ENCODE results near the gene GAS1. TPM values are rescaled to one million over a fixed set of nuclear protein-coding genes. Genes with fewer than 3 reads are reported as not detected.

GAS1 gene
- total and polyA plus RNA-seq, 4 experiments from 2014 or later: 0.27 to 0.97 (median 0.77) TPM

- ChIA-PET CTCF (ENCODE audit: partially characterized antibody) (no interaction called here), POLR2A (ENCODE audit: partially characterized antibody) (no interaction called here)
- DNase-seq: no peak
- intact Hi-C loops (cut with micrococcal nuclease): no loop called here
- Mint-ChIP-seq H3K27me3 (peaks cover 16 to 21% of the 10 kb centered on the region in 2 donors), H3K27ac (no peak overlapping the region), H3K9me3 (no peaks in the 10 kb centered on the region), H3K4me1 (no peaks in the 10 kb centered on the region), H3K4me3 (no peak overlapping the region), H3K36me3 (no peaks in the 10 kb centered on the region)
- Histone ChIP-seq H3K36me3 (ENCODE audit: insufficient read depth, low read length) (no peaks in the 10 kb centered on the region), H3K27ac (ENCODE audit: low read depth, low read length) (no peak overlapping the region), H3K9me3 (ENCODE audit: control insufficient read depth in 1 of 2, low read length in 2 of 2) (no peaks in the 10 kb centered on the region), H3K4me3 (ENCODE audit: low read length in 2 of 2) (no peak overlapping the region), H3K27me3 (ENCODE audit: insufficient read depth, low read length) (no peaks in the 10 kb centered on the region), H3K4me1 (ENCODE audit: insufficient read depth, low read length) (no peaks in the 10 kb centered on the region)
Measured at GRCh38 chr9:86983620-86984259, 36.4 kb upstream of the GAS1 start.

GRCh38 chr9:86983249-86983619 lies 35.9 kb upstream of the GAS1 start:
- no peaks in the 10 kb centered on the region for H3K36me3 Mint-ChIP-seq
- no peaks in the 10 kb centered on the region for H3K9me3 ChIP-seq (ENCODE audit: control insufficient read depth in 1 of 2, low read length in 2 of 2)
- H3K36me3 ChIP-seq (ENCODE audit: insufficient read depth, low read length): no peaks in the 10 kb centered on the region
- CTCF ChIA-PET (ENCODE audit: partially characterized antibody): no interaction called here
- no peaks in the 10 kb centered on the region for H3K4me1 Mint-ChIP-seq
- POLR2A ChIA-PET (ENCODE audit: partially characterized antibody): no interaction called here
- H3K27ac ChIP-seq (ENCODE audit: low read depth, low read length): no peak overlapping the region
- no peaks in the 10 kb centered on the region for H3K4me1 ChIP-seq (ENCODE audit: insufficient read depth, low read length)
- H3K27me3 ChIP-seq (ENCODE audit: insufficient read depth, low read length): no peaks in the 10 kb centered on the region
- no peaks in the 10 kb centered on the region for H3K9me3 Mint-ChIP-seq
- intact Hi-C loops (cut with micrococcal nuclease): no loop called here
- H3K27me3 Mint-ChIP-seq: peaks cover 16 to 21% of the 10 kb centered on the region in 2 donors
- no peak overlapping the region for H3K4me3 Mint-ChIP-seq
- H3K27ac Mint-ChIP-seq: no peak overlapping the region
- no peak overlapping the region for H3K4me3 ChIP-seq (ENCODE audit: low read length in 2 of 2)
- DNase-seq: no peak

- no peaks in the 10 kb centered on the region for H3K9me3 ChIP-seq (ENCODE audit: control insufficient read depth in 1 of 2, low read length in 2 of 2)
- DNase-seq: no peak
- no peaks in the 10 kb centered on the region for H3K9me3 Mint-ChIP-seq
- intact Hi-C loops (cut with micrococcal nuclease): no loop called here
- H3K27ac ChIP-seq (ENCODE audit: low read depth, low read length): no peak overlapping the region
- H3K36me3 ChIP-seq (ENCODE audit: insufficient read depth, low read length): no peaks in the 10 kb centered on the region
- H3K4me1 ChIP-seq (ENCODE audit: insufficient read depth, low read length): no peaks in the 10 kb centered on the region
- H3K4me3 ChIP-seq (ENCODE audit: low read length in 2 of 2): no peak overlapping the region
- no peaks in the 10 kb centered on the region for H3K27me3 ChIP-seq (ENCODE audit: insufficient read depth, low read length)
- no peak overlapping the region for H3K4me3 Mint-ChIP-seq
- CTCF ChIA-PET (ENCODE audit: partially characterized antibody): no interaction called here
- no peaks in the 10 kb centered on the region for H3K4me1 Mint-ChIP-seq
- no peak overlapping the region for H3K27ac Mint-ChIP-seq
- no peaks in the 10 kb centered on the region for H3K36me3 Mint-ChIP-seq
- POLR2A ChIA-PET (ENCODE audit: partially characterized antibody): no interaction called here
- H3K27me3 Mint-ChIP-seq: peaks cover 11 to 20% of the 10 kb centered on the region in 2 donors
Measured at GRCh38 chr9:86980802-86981201, 33.5 kb upstream of the GAS1 start.

- no peaks in the 10 kb centered on the region for H3K4me1 Mint-ChIP-seq
- POLR2A ChIA-PET (ENCODE audit: partially characterized antibody): no interaction called here
- no peak overlapping the region for H3K27ac ChIP-seq (ENCODE audit: low read depth, low read length)
- no peaks in the 10 kb centered on the region for H3K36me3 Mint-ChIP-seq
- no peak for DNase-seq
- no peaks in the 10 kb centered on the region for H3K36me3 ChIP-seq (ENCODE audit: insufficient read depth, low read length)
- no peaks in the 10 kb centered on the region for H3K9me3 Mint-ChIP-seq
- intact Hi-C loops (cut with micrococcal nuclease): no loop called here
- no peaks in the 10 kb centered on the region for H3K4me1 ChIP-seq (ENCODE audit: insufficient read depth, low read length)
- H3K27me3 Mint-ChIP-seq: peaks cover 11 to 20% of the 10 kb centered on the region in 2 donors
- H3K4me3 ChIP-seq (ENCODE audit: low read length in 2 of 2): no peak overlapping the region
- CTCF ChIA-PET (ENCODE audit: partially characterized antibody): no interaction called here
- H3K27ac Mint-ChIP-seq: no peak overlapping the region
- no peaks in the 10 kb centered on the region for H3K9me3 ChIP-seq (ENCODE audit: control insufficient read depth in 1 of 2, low read length in 2 of 2)
- no peaks in the 10 kb centered on the region for H3K27me3 ChIP-seq (ENCODE audit: insufficient read depth, low read length)
- no peak overlapping the region for H3K4me3 Mint-ChIP-seq
Measured at GRCh38 chr9:86979657-86980056, 32.4 kb upstream of the GAS1 start.

- intact Hi-C loops (cut with micrococcal nuclease): no loop called here
- no peaks in the 10 kb centered on the region for H3K4me1 ChIP-seq (ENCODE audit: insufficient read depth, low read length)
- H3K36me3 ChIP-seq (ENCODE audit: insufficient read depth, low read length): no peaks in the 10 kb centered on the region
- CTCF ChIA-PET (ENCODE audit: partially characterized antibody): interaction anchor here (1.9 kb wide), 1 partner anchor 31 kb away, joined by 6 read pairs; no protein-coding TSS in a partner anchor
- no peaks in the 10 kb centered on the region for H3K9me3 ChIP-seq (ENCODE audit: control insufficient read depth in 1 of 2, low read length in 2 of 2)
- H3K36me3 Mint-ChIP-seq: no peaks in the 10 kb centered on the region
- no peak overlapping the region for H3K27ac Mint-ChIP-seq
- no peaks in the 10 kb centered on the region for H3K27me3 ChIP-seq (ENCODE audit: insufficient read depth, low read length)
- no peaks in the 10 kb centered on the region for H3K9me3 Mint-ChIP-seq
- H3K4me3 Mint-ChIP-seq: no peak overlapping the region
- peaks cover 11 to 24% of the 10 kb centered on the region in 2 donors for H3K27me3 Mint-ChIP-seq
- POLR2A ChIA-PET (ENCODE audit: partially characterized antibody): no interaction called here
- no peak overlapping the region for H3K4me3 ChIP-seq (ENCODE audit: low read length in 2 of 2)
- H3K4me1 Mint-ChIP-seq: no peaks in the 10 kb centered on the region
- no peak overlapping the region for H3K27ac ChIP-seq (ENCODE audit: low read depth, low read length)
- no peak for DNase-seq
Measured at GRCh38 chr9:86978922-86979474, 31.7 kb upstream of the GAS1 start.

- peaks cover 11 to 25% of the 10 kb centered on the region in 2 donors for H3K27me3 Mint-ChIP-seq
- CTCF ChIA-PET (ENCODE audit: partially characterized antibody): interaction anchor here (1.9 kb wide), 1 partner anchor 30 kb away, joined by 6 read pairs; no protein-coding TSS in a partner anchor
- Histone ChIP-seq H3K27me3 (ENCODE audit: insufficient read depth, low read length) (no peaks in the 10 kb centered on the region), H3K36me3 (ENCODE audit: insufficient read depth, low read length) (no peaks in the 10 kb centered on the region), H3K4me3 (ENCODE audit: low read length in 2 of 2) (no peak overlapping the region), H3K4me1 (ENCODE audit: insufficient read depth, low read length) (no peaks in the 10 kb centered on the region), H3K9me3 (ENCODE audit: control insufficient read depth in 1 of 2, low read length in 2 of 2) (no peaks in the 10 kb centered on the region), H3K27ac (ENCODE audit: low read depth, low read length) (no peak overlapping the region)
- no peaks in the 10 kb centered on the region for H3K9me3 Mint-ChIP-seq
- H3K4me1 Mint-ChIP-seq: no peaks in the 10 kb centered on the region
- H3K4me3 Mint-ChIP-seq: no peak overlapping the region
- POLR2A ChIA-PET (ENCODE audit: partially characterized antibody): no interaction called here
- no peak for DNase-seq
- no peak overlapping the region for H3K27ac Mint-ChIP-seq
- H3K36me3 Mint-ChIP-seq: no peaks in the 10 kb centered on the region
- intact Hi-C loops (cut with micrococcal nuclease): no loop called here
Measured at GRCh38 chr9:86978413-86978812, 31.1 kb upstream of the GAS1 start.

- Histone ChIP-seq H3K9me3 (ENCODE audit: control insufficient read depth in 1 of 2, low read length in 2 of 2) (no peaks in the 10 kb centered on the region), H3K27ac (ENCODE audit: low read depth, low read length) (no peak overlapping the region), H3K36me3 (ENCODE audit: insufficient read depth, low read length) (no peaks in the 10 kb centered on the region), H3K4me1 (ENCODE audit: insufficient read depth, low read length) (no peaks in the 10 kb centered on the region), H3K4me3 (ENCODE audit: low read length in 2 of 2) (no peak overlapping the region), H3K27me3 (ENCODE audit: insufficient read depth, low read length) (no peaks in the 10 kb centered on the region)
- CTCF ChIA-PET (ENCODE audit: partially characterized antibody): interaction anchor here (1.9 kb wide), 1 partner anchor 29 kb away, joined by 6 read pairs; no protein-coding TSS in a partner anchor
- Mint-ChIP-seq H3K4me3 (no peak overlapping the region), H3K27ac (no peak overlapping the region), H3K27me3 (peaks cover 11 to 29% of the 10 kb centered on the region in 2 donors), H3K36me3 (no peaks in the 10 kb centered on the region), H3K4me1 (no peaks in the 10 kb centered on the region), H3K9me3 (no peaks in the 10 kb centered on the region)
- DNase-seq: no peak
- intact Hi-C loops (cut with micrococcal nuclease): no loop called here
- POLR2A ChIA-PET (ENCODE audit: partially characterized antibody): no interaction called here
Measured at GRCh38 chr9:86977205-86977835, 30.0 kb upstream of the GAS1 start.
